ENCODE measurements around the gene ZNF45.
"Not testable (repeated sequence)": the region's sequence is repeated elsewhere in the genome, so short reads cannot be mapped to it uniquely, and the experiment has no call there.

Gene ZNF45

GRCh38 chr19:43950834-43951645, 16.0 kb upstream of the ZNF45 start, which contains the start of gene ZNF221:
Gene ZNF221 (plus strand): TSS chr19:43951228. CDS start chr19:43962727, 11,499 bp downstream.
- H3K4me3 ChIP-seq (ENCODE audit: low read length, poor library complexity, severe bottlenecking) = no peak within 1 kb of the TSS
- H3K27me3 ChIP-seq (ENCODE audit: insufficient read depth, low read length, poor library complexity, severe bottlenecking) = no peaks in the 10 kb centered on the region
- H3K36me3 ChIP-seq (ENCODE audit: insufficient read depth, low read length) = no peaks in the 10 kb centered on the region
- H3F3A ChIP-seq (ENCODE audit: low read depth) = no peaks in the 10 kb centered on the region
- no peak within 1 kb of the TSS for H3K9ac ChIP-seq (ENCODE audit: low read depth, low read length, poor library complexity, severe bottlenecking)
- H2AFZ ChIP-seq (ENCODE audit: low read length) = no peak within 1 kb of the TSS
- no peaks in the 10 kb centered on the region for H3K4me1 ChIP-seq (ENCODE audit: insufficient read depth, low read length, poor library complexity, severe bottlenecking)
- no peaks in the 10 kb centered on the region for H3K9me2 ChIP-seq (replicated peaks; ENCODE audit: low read depth, low read length)
- TF ChIP-seq EZH2phosphoT487 (IDR thresholded peaks at IDR 0.05; ENCODE audit: borderline replicate concordance) (no peak), CTCF (conservative IDR thresholded peaks at IDR 0.05; ENCODE audit: low read length) (no peak)
- H3K4me2 ChIP-seq (ENCODE audit: low read depth, low read length, poor library complexity, severe bottlenecking) = no peak within 1 kb of the TSS
- H4K20me1 ChIP-seq (ENCODE audit: insufficient read depth, low read length, poor library complexity, severe bottlenecking) = no peaks in the 10 kb centered on the region
- H3K79me2 ChIP-seq (ENCODE audit: insufficient read depth, low read length) = no peaks in the 10 kb centered on the region
- H3K9me3 ChIP-seq (ENCODE audit: insufficient read depth, low read depth, low read length) = peaks cover 3% of the 10 kb centered on the region; the same call in 1 of the 2 replicates

GRCh38 chr19:43949803-43950202, 14.7 kb upstream of the ZNF45 start:
- H3K4me1 ChIP-seq (ENCODE audit: insufficient read depth, low read length, poor library complexity, severe bottlenecking); H3K27me3 ChIP-seq (ENCODE audit: insufficient read depth, low read length, poor library complexity, severe bottlenecking); H3K36me3 ChIP-seq (ENCODE audit: insufficient read depth, low read length); H3K9me3 ChIP-seq (ENCODE audit: insufficient read depth, low read depth, low read length); H4K20me1 ChIP-seq (ENCODE audit: insufficient read depth, low read length, poor library complexity, severe bottlenecking); H3K79me2 ChIP-seq (ENCODE audit: insufficient read depth, low read length); H3K9ac ChIP-seq (ENCODE audit: low read depth, low read length, poor library complexity, severe bottlenecking); H3K9me2 ChIP-seq (replicated peaks; ENCODE audit: low read depth, low read length); H3F3A ChIP-seq (ENCODE audit: low read depth); H2AFZ ChIP-seq (ENCODE audit: low read length); H3K4me2 ChIP-seq (ENCODE audit: low read depth, low read length, poor library complexity, severe bottlenecking); H3K4me3 ChIP-seq (ENCODE audit: low read length, poor library complexity, severe bottlenecking): not testable (repeated sequence)

GRCh38 chr19:43947412-43947811, 12.3 kb upstream of the ZNF45 start:
- not testable (repeated sequence) for H3K27me3 ChIP-seq (ENCODE audit: insufficient read depth, low read length, poor library complexity, severe bottlenecking); H3K9me2 ChIP-seq (replicated peaks; ENCODE audit: low read depth, low read length)

GRCh38 chr19:43941209-43941608, 6.1 kb upstream of the ZNF45 start:
- no peak overlapping the region for H3K4me3 ChIP-seq (ENCODE audit: low read length, poor library complexity, severe bottlenecking)
- no peaks in the 10 kb centered on the region for H3K9me3 ChIP-seq (ENCODE audit: insufficient read depth, low read depth, low read length)
- H3F3A ChIP-seq (ENCODE audit: low read depth) = no peaks in the 10 kb centered on the region
- no peaks in the 10 kb centered on the region for H4K20me1 ChIP-seq (ENCODE audit: insufficient read depth, low read length, poor library complexity, severe bottlenecking)
- no peaks in the 10 kb centered on the region for H3K4me1 ChIP-seq (ENCODE audit: insufficient read depth, low read length, poor library complexity, severe bottlenecking)
- H3K9me2 ChIP-seq (replicated peaks; ENCODE audit: low read depth, low read length) = no peaks in the 10 kb centered on the region
- H3K9ac ChIP-seq (ENCODE audit: low read depth, low read length, poor library complexity, severe bottlenecking) = no peak overlapping the region
- no peak overlapping the region for H2AFZ ChIP-seq (ENCODE audit: low read length)
- H3K4me2 ChIP-seq (ENCODE audit: low read depth, low read length, poor library complexity, severe bottlenecking) = no peak overlapping the region
- no peaks in the 10 kb centered on the region for H3K79me2 ChIP-seq (ENCODE audit: insufficient read depth, low read length)
- no peaks in the 10 kb centered on the region for H3K36me3 ChIP-seq (ENCODE audit: insufficient read depth, low read length)
- no peak for TF ChIP-seq EZH2phosphoT487 (IDR thresholded peaks at IDR 0.05; ENCODE audit: borderline replicate concordance)
- no peak for TF ChIP-seq CTCF (conservative IDR thresholded peaks at IDR 0.05; ENCODE audit: low read length)
- peaks cover 3% of the 10 kb centered on the region for H3K27me3 ChIP-seq (ENCODE audit: insufficient read depth, low read length, poor library complexity, severe bottlenecking)

More at GRCh38 chr19:43947412-43947811, 12.3 kb upstream of the ZNF45 start:
- not testable (repeated sequence) for H3K9ac ChIP-seq (ENCODE audit: low read depth, low read length, poor library complexity, severe bottlenecking); H3K79me2 ChIP-seq (ENCODE audit: insufficient read depth, low read length); H3K9me3 ChIP-seq (ENCODE audit: insufficient read depth, low read depth, low read length); H3K4me3 ChIP-seq (ENCODE audit: low read length, poor library complexity, severe bottlenecking); H3K4me1 ChIP-seq (ENCODE audit: insufficient read depth, low read length, poor library complexity, severe bottlenecking); H3K4me2 ChIP-seq (ENCODE audit: low read depth, low read length, poor library complexity, severe bottlenecking); H3F3A ChIP-seq (ENCODE audit: low read depth); H3K36me3 ChIP-seq (ENCODE audit: insufficient read depth, low read length); H2AFZ ChIP-seq (ENCODE audit: low read length); H4K20me1 ChIP-seq (ENCODE audit: insufficient read depth, low read length, poor library complexity, severe bottlenecking)
